Measurements from ENCODE around the gene KIF6. TPM values are rescaled to one million over a fixed set of nuclear protein-coding genes. Genes with fewer than 3 reads are reported as not detected.

The KIF6 gene
- total and polyA plus RNA-seq, 11 donors = 0.06 to 0.77 (median 0.48) TPM

DNA sequence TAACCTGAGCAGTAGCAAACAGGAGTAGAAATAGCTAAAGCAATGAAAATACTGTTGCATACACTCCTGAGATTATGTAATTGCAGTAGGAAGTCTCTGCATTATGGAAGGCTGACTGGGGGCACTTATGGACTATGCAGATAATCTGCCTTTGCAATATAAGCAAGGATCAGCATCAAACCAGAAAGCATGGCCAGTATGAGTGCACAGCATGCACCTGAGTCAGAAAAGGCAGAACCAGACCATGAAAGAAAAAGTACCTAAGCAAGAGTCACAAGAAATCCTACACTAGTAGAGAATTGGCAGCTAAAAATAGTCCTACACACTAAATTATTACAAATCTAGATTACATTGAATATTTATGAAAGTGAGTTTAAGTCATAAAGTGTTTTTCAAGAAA lies 164.3 kb downstream of the KIF6 start:
- intact Hi-C loops (cut with DNase I) = no loop called here
- no peak overlapping the region for H3K27ac ChIP-seq
- H3K27me3 ChIP-seq = no peaks in the 10 kb centered on the region
- no peak overlapping the region for H3K4me3 ChIP-seq
- no peak for ATAC-seq
- no peaks in the 10 kb centered on the region for H3K36me3 ChIP-seq
- no peak for DNase-seq
- H3K4me1 ChIP-seq = peaks cover 0 to 8% (median 0%) of the 10 kb centered on the region in 12 donors
- TF ChIP-seq POLR2A (IDR thresholded peaks at IDR 0.05) = no peak
- TF ChIP-seq, protein P1, sequence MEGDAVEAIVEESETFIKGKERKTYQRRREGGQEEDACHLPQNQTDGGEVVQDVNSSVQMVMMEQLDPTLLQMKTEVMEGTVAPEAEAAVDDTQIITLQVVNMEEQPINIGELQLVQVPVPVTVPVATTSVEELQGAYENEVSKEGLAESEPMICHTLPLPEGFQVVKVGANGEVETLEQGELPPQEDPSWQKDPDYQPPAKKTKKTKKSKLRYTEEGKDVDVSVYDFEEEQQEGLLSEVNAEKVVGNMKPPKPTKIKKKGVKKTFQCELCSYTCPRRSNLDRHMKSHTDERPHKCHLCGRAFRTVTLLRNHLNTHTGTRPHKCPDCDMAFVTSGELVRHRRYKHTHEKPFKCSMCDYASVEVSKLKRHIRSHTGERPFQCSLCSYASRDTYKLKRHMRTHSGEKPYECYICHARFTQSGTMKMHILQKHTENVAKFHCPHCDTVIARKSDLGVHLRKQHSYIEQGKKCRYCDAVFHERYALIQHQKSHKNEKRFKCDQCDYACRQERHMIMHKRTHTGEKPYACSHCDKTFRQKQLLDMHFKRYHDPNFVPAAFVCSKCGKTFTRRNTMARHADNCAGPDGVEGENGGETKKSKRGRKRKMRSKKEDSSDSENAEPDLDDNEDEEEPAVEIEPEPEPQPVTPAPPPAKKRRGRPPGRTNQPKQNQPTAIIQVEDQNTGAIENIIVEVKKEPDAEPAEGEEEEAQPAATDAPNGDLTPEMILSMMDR (IDR thresholded peaks at IDR 0.05) = no peak
- H3K9me3 ChIP-seq = no peaks in the 10 kb centered on the region

DNA sequence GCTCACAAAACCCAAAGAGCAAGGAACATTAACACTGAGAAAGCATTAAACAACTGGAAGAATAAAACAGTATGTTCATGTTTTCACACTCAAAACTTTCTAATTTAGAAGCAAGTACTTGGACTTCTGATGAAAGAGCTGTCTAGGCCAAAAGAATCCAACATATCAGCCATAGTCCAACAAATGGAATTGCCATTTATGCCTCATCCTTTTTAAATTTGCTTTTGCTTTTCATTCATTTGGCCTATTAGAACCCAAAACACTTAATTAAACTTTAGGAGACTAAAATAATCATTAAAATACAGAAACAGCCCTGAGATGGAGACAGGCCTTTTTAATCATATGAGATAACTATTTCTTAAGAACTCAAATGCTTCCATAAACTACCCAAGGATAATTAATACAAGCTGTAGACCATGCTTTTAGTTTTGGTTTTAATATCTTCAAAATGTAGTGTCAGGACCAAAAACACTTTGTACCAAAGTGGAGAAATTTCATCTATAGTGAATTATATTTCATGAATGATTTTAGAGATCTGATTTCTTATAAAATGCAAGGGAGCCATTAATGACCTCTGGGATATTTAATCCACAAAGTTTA lies 166.5 kb downstream of the KIF6 start:
- H3K36me3 ChIP-seq = no peaks in the 10 kb centered on the region

DNA sequence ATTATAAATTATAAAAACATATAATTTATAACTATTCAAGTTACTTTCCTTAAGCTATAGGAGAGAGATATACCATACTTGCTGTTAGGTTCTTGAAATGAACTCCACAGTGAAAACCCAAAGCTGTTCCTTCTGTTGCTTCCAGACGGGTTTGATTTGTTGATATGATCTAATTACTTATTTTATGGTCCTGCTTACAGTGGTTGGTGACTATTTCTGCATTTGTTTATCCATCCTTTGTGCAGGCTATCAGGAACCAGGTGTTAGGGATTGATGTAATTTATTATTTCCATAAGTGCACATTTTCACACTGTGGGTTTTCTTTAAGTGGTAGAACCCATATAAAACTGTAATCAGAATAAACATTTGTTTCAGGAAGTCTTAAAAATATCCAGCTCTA lies 167.1 kb downstream of the KIF6 start:
- DNase-seq = no peak
- no peak overlapping the region for H3K4me3 ChIP-seq
- WGBS, 4 donors = 65 to 76% (median 75%) methylated on average over 1 of the region's 1 CpG
- no peaks in the 10 kb centered on the region for H3K27me3 ChIP-seq
- intact Hi-C loops (cut with DNase I) = loop anchor here in 1 of 10 donors (10.0 kb wide), 1 partner anchor 183 kb away; no protein-coding TSS in a partner anchor
- no peaks in the 10 kb centered on the region for H3K36me3 ChIP-seq
- H3K9me3 ChIP-seq = no peaks in the 10 kb centered on the region
- ATAC-seq = no peak
- TF ChIP-seq, protein P1 (IDR thresholded peaks at IDR 0.05) = no peak
- H3K27ac ChIP-seq = no peak overlapping the region
- H3K4me1 ChIP-seq = peaks cover 0 to 19% (median 1%) of the 10 kb centered on the region in 12 donors

More for the DNA sequence above, 166.5 kb downstream of the KIF6 start:
- ATAC-seq (no peak), DNase-seq (no peak)
- H3K4me3 ChIP-seq = no peak overlapping the region
- intact Hi-C loops (cut with DNase I) = loop anchor here in 1 of 10 donors (10.0 kb wide), 1 partner anchor 184 kb away; no protein-coding TSS in a partner anchor
- H3K4me1 ChIP-seq = peaks cover 0 to 17% (median under 1%) of the 10 kb centered on the region in 12 donors
- TF ChIP-seq, protein P1 (IDR thresholded peaks at IDR 0.05) = no peak
- no peak for TF ChIP-seq POLR2A (IDR thresholded peaks at IDR 0.05)
- no peak overlapping the region for H3K27ac ChIP-seq
- H3K27me3 ChIP-seq = no peaks in the 10 kb centered on the region
- H3K9me3 ChIP-seq = no peaks in the 10 kb centered on the region

DNA sequence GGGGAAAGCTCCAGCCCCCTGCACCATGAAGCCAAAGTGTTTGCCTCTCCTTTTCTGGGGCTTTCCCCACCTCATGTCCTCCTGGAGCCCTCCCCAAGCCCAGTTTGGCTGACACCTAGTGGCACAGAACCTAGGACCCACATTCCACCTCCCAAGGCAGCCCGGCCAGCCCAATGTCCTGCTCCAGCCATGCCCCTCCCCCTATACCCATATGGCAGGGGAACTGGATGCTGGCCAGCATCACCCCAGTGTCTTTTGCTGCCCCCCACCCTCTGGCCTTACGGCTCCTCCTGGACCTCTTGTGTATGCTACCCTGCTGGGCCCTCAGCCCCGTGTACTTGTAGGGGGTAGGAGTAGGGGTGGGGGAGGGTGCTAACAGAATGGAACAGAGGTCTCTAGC lies 170.1 kb downstream of the KIF6 start:
- WGBS, 4 donors = 72 to 79% (median 75%) methylated on average over 3 of the region's 3 CpGs
- Histone ChIP-seq H3K27me3 (no peaks in the 10 kb centered on the region), H3K9me3 (no peaks in the 10 kb centered on the region), H3K4me3 (no peak overlapping the region), H3K4me1 (peaks cover 0 to 15% (median 0%) of the 10 kb centered on the region in 12 donors), H3K36me3 (no peaks in the 10 kb centered on the region), H3K27ac (no peak overlapping the region)
- DNase-seq = no peak
- peak in 1 of 4 donors; percentile 20 for ATAC-seq
- no peak for TF ChIP-seq POLR2A (IDR thresholded peaks at IDR 0.05)
- TF ChIP-seq, protein P1 (IDR thresholded peaks at IDR 0.05) = no peak
- intact Hi-C loops (cut with DNase I) = loop anchor here in 1 of 10 donors (10.0 kb wide), 1 partner anchor 180 kb away; no protein-coding TSS in a partner anchor
